ENCODE results near the gene CACNA1C. TPM values are rescaled to one million over a fixed set of nuclear protein-coding genes. Genes with fewer than 3 reads are reported as not detected.

The CACNA1C gene
- total RNA-seq, 4 donors from 2014 or later: 1.4 to 3.7 (median 2.2) TPM

GRCh38 chr12:2456813-2457186 lies 404.0 kb downstream of the CACNA1C start:
- Histone ChIP-seq H3K27me3 (no peaks in the 10 kb centered on the region), H3K9me3 (no peaks in the 10 kb centered on the region), H3K36me3 (no peaks in the 10 kb centered on the region), H3K4me1 (no peaks in the 10 kb centered on the region), H3K4me3 (no peak overlapping the region), H3K27ac (no peak overlapping the region)
- 93% methylated on average over 6 of the region's 6 CpGs for WGBS
- no peak for TF ChIP-seq CTCF (IDR thresholded peaks at IDR 0.05)
- no peak for TF ChIP-seq POLR2A (IDR thresholded peaks at IDR 0.05)
- TF ChIP-seq POLR2AphosphoS5 (IDR thresholded peaks at IDR 0.05): no peak
- no peak for TF ChIP-seq EP300 (IDR thresholded peaks at IDR 0.05)
- DNase-seq (ENCODE audit: low spot score in 2 of 2): no peak

GRCh38 chr12:2457215-2457932 lies 404.6 kb downstream of the CACNA1C start:
- H3K4me3 ChIP-seq: no peak overlapping the region
- no peaks in the 10 kb centered on the region for H3K4me1 ChIP-seq
- DNase-seq (ENCODE audit: low spot score in 2 of 2): no peak
- H3K36me3 ChIP-seq: no peaks in the 10 kb centered on the region
- TF ChIP-seq POLR2AphosphoS5 (IDR thresholded peaks at IDR 0.05) (no peak), EP300 (IDR thresholded peaks at IDR 0.05) (no peak), POLR2A (IDR thresholded peaks at IDR 0.05) (no peak), CTCF (IDR thresholded peaks at IDR 0.05) (no peak)
- no peaks in the 10 kb centered on the region for H3K9me3 ChIP-seq
- 92% methylated on average over 23 of the region's 23 CpGs for WGBS
- no peaks in the 10 kb centered on the region for H3K27me3 ChIP-seq
- no peak overlapping the region for H3K27ac ChIP-seq

GRCh38 chr12:2457933-2458414 lies 405.2 kb downstream of the CACNA1C start:
- Histone ChIP-seq H3K27ac (no peak overlapping the region), H3K36me3 (no peaks in the 10 kb centered on the region)
- whole genome bisulfite sequencing: 74% methylated on average over 4 of the region's 4 CpGs

GRCh38 chr12:2460051-2460670 lies 407.4 kb downstream of the CACNA1C start:
- Histone ChIP-seq H3K36me3 (no peaks in the 10 kb centered on the region), H3K9me3 (no peaks in the 10 kb centered on the region), H3K4me3 (no peak overlapping the region), H3K27me3 (no peaks in the 10 kb centered on the region), H3K4me1 (no peaks in the 10 kb centered on the region), H3K27ac (no peak overlapping the region)
- WGBS: 89% methylated on average over 7 of the region's 10 CpGs
- TF ChIP-seq EP300 (IDR thresholded peaks at IDR 0.05) (no peak), CTCF (IDR thresholded peaks at IDR 0.05) (no peak), POLR2A (IDR thresholded peaks at IDR 0.05) (no peak), POLR2AphosphoS5 (IDR thresholded peaks at IDR 0.05) (no peak)
- DNase-seq (ENCODE audit: low spot score in 2 of 2): no peak

More at GRCh38 chr12:2457933-2458414, 405.2 kb downstream of the CACNA1C start:
- H3K4me1 ChIP-seq: no peaks in the 10 kb centered on the region
- no peak overlapping the region for H3K4me3 ChIP-seq
- DNase-seq (ENCODE audit: low spot score in 2 of 2): no peak
- no peaks in the 10 kb centered on the region for H3K27me3 ChIP-seq
- TF ChIP-seq CTCF (IDR thresholded peaks at IDR 0.05) (no peak), POLR2AphosphoS5 (IDR thresholded peaks at IDR 0.05) (no peak), POLR2A (IDR thresholded peaks at IDR 0.05) (no peak), EP300 (IDR thresholded peaks at IDR 0.05) (no peak)
- H3K9me3 ChIP-seq: no peaks in the 10 kb centered on the region

- Histone ChIP-seq H3K27ac (no peak overlapping the region), H3K4me1 (no peaks in the 10 kb centered on the region), H3K4me3 (no peak overlapping the region), H3K36me3 (no peaks in the 10 kb centered on the region), H3K9me3 (no peaks in the 10 kb centered on the region), H3K27me3 (no peaks in the 10 kb centered on the region)
- TF ChIP-seq CTCF (IDR thresholded peaks at IDR 0.05): no peak
- no peak for TF ChIP-seq EP300 (IDR thresholded peaks at IDR 0.05)
- TF ChIP-seq POLR2A (IDR thresholded peaks at IDR 0.05): no peak
- TF ChIP-seq POLR2AphosphoS5 (IDR thresholded peaks at IDR 0.05): no peak
- WGBS: 90% methylated on average over 4 of the region's 4 CpGs
- DNase-seq (ENCODE audit: low spot score in 2 of 2): no peak
These were observed 408.3 kb downstream of the CACNA1C start for GRCh38 chr12:2461046-2461445.

All from suprapubic skin (tissue), 4 donors.